GM19043 (cell line): Measurements from ENCODE around the gene FOSB.

Experiments
- ATAC-seq: cut with Tn5 transposase; IDR thresholded peaks from one replicate; pipeline ENCODE4 v1.9.1; 2021; ENCODE audit warnings: low read depth; ENCODE audit not compliant: unreplicated experiment

FOSB gene

DNA sequence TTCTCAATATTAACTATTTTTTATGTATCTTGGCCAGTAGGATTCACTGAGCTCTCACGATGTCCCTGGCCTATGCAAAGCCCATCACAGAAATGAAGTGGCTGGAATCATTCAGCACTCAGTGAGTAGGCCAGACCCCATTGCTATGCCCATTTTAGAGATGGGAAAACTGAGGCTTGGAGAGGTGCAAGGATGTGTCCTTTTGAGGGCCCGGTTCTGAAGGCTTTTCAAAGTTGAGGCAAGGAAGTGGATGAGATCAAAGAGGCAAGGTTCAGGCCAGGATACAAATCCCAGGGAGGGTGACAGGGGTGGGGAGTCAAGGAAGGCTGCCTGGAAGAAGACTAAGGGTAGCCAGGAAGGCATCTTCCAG lies 25.4 kb upstream of the FOSB start:
- no peak for ATAC-seq

DNA sequence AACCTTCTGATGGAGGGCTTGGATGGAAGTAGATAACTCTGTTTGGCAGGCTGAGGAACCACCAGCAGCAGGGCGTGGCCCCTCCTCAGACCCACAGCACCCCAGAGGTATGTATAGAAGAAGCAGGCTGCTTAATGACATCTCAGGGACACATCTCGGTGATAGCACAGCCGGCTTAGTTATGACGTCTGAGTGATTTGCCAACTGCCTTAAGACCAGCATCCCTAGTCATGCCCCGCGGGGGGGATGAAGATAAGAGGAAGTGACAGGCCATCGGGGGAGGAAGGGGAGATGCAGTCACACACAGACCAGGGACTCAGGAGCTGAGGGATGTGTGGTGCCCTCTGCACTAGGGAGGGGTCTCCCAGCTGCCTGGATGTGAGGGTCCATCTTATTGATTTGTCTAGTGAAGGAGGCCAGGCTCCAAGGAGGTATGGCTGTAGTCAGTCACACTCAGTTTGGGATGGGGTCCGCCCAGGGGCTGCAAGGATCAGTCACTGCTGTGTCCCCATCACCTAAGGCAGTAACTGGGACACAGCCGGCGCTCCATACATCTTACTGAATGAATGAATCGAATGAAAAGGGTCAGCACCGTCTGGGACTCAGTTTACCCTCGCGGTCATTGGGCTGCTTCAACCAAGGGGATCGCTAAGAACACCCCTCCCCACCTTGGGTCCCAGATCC lies 24.9 kb upstream of the FOSB start:
- no peak for ATAC-seq

DNA sequence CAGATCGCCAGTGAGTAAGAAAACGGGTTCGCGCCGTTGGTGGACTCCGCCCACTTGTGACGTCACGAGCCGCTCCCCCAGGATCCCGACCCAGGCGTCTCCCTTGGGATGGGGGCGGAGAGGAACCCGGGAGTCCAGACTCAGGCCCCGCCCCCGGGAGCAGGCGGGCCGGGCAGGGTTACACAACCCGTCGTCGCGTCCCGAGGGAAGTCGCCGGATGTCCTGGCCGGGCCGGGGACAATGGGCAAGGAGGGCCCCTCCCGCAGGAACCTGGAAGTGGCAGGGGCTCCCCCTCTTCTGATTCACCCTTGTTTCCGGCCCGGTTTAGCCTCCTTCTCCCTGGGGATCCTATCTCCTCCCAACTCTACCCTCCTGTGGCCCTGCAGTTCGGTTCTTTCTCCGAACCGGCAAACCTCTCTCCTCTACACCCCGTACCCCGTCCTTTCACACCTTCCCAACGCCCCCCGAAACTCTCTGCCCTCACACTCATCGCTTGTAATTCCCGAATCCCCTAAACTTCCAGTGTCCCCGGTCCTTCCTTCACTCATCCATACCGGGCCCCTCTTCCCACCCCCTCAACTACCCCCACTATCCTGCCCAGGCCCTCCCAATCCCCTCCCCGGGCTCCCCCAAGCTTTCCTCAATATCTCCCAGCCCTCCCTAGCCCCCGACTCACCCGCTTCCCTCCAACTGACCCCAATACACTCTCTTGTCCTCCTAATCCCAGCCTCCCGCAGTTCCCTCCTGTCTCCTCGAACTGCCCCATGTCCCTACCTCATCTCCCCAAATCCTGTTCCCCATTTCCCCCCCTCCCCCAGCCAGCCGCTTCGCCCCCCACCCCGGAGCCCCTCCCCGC lies 24.1 kb upstream of the FOSB start:
- ATAC-seq = no peak

DNA sequence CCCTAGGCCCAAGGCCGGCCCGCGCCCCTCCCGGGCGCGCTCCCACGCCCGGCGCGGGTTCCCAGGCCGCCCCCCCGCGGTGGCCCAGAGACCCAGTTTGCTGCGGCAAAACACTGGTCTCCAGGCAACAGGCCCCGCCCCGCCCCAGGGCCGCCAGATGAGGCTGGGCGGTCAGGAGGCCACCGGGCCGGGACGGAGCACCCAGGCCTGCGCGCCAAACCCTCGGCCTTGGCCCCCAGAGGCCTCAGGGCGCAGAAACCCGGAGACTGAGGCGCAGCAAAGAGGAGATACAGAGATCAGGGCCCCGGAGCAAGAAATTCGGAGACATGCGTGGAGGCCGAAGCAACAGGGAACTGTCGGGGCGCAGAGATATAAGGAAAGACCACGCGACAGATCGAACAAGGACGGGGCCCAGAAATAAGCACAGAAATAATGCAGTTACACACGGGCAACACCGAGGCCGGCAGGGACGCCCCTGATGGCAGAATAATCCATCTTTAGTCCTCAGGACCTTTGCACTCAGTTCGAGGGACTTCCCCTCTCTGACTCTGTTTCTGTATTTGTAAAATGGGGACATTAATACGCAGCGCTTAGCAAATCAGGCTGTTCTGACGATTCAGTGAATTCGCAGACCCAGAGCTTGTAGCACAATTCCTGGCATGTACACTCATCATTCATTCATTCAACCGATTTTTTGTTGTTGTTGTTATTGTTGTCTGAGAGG lies 23.3 kb upstream of the FOSB start:
- peak; percentile 39 for ATAC-seq

DNA sequence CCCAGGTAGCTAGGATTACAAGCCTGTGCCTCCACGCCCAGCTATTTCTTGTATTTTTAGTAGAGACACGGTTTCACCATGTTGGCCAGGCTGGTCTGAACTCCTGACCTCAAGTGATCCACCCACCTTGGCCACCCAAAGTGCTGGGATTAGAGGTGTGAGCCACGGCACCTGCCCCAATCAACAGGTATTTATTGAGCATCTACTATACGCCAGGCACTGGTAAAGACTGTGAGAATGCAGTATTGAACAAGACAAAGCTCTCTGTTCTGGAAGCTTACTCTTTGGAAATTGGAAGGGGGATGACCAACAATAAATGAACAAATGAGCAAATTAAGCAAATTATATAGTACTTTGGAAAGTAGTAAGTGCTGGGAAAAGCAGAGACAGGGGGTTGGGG lies 22.7 kb upstream of the FOSB start:
- no peak for ATAC-seq

DNA sequence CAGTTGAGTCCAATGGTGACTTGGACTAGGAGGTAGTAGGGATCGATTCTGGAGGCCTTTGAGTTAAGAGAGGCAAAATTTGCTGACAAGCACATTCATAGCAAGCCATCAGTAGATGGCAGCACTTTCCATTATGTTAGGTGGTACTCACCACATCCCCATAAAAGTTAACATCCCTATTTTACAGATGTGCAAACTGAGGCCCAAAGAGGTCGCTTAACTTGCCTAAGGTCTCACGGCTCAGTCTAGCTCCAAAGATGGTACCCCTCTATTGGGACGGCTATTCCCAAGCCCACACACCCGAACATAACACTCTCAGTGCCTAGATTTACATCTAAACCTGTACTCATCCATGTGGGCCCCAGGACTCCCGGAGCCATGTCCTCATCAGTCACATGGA lies 21.5 kb upstream of the FOSB start:
- no peak for ATAC-seq

DNA sequence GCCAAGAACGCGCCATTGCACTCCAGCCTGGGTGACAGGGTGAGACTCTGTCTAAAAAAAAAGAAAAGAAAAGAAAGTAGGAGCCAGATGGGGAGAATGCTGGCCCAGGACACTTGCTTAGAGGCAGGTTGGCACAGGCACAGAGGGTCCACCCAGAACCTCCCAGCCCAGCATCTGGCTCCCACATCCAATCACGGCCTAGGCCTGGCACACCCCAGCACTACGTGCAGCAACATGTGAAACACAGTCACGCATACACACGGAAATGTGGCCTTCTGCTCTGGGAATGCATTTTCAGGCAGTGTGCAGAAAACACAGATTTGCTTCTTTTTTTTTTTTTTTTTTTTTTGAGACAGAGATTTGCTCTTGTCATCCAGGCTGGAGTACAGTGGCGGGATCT lies 20.9 kb upstream of the FOSB start:
- no peak for ATAC-seq

DNA sequence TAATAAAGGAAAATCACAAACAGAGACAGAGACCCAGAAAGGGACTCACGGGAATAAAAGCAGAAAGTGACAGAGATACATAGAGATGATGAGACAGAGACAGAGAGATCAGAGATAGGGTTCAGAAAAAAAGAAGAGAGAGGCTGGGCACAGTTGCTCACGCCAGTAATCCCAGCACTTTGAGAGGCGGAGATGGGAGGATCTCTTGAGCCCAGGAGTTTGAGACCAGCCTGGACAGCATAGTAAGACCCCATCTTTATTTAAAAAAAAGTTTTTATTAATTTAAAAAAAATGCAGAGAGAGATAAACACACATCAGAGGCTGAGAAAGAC lies 19.4 kb upstream of the FOSB start:
- no peak for ATAC-seq

DNA sequence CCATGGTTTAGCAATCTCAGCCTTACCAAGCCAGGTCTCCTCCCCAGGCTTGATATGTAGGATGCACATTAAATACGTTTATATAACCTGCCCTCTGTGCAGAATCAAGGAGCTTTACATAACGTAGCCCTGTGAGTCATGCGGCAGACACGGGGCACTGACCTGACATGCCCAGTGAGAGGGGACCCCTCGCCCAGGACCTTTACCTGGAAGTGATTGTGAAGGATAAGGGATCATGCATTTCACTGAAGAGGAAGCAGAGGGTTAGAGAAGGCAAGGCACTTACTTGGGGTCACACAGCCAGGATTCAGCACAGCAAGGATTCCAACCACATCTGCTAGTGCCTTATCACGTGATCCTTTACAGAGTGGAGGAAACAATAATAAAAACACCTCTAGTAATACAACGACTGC lies 18.9 kb upstream of the FOSB start:
- no peak for ATAC-seq

DNA sequence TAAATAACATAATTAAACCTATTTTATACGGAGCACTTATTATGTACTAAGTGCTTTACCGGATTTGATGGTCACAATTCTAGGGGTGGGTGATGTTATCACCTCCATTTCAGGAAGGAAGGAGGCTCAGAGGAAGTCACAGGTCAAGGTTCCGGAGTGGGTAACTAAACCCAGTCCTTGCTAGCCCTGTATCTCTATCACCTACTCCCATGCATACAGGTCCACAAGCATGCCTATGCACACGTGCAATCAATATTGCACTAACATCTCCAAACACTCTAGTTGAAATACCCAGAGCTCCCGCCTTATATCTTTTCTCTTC lies 17.8 kb upstream of the FOSB start:
- ATAC-seq = no peak

DNA sequence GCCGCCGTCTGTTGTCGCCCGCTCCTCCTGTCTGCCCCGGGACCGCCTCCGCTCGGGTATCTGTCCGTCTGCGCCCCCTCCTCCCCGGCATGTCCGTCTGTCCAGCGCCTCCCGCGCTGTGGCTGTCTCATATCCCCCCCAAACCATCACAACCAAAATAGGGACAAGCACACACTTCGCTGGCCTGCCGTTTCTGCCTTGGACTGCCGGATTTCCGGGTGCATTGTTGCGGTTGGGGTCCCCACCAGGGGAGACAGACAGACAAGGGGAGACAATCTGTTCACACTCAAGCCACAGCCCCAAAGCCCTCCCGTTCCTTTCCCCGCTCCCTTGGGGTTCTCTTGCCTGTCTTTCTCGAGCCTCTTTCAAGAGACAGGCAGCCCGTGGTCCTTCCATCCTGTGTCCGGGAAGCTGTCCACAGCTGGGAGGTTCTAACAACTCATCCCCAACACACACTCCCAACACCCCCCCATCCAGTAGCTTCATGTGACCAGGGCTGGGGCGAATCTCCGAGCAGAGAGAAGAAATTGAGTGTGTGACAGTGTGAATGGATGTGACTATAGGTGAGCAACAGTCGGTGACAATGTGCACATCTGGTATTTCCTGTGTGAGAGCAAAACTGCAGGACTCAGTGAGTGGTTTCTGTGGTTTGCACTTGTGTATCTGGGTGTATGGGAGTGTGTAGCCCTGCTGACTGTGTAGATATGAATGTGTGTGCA lies 16.5 kb upstream of the FOSB start:
- ATAC-seq = no peak

DNA sequence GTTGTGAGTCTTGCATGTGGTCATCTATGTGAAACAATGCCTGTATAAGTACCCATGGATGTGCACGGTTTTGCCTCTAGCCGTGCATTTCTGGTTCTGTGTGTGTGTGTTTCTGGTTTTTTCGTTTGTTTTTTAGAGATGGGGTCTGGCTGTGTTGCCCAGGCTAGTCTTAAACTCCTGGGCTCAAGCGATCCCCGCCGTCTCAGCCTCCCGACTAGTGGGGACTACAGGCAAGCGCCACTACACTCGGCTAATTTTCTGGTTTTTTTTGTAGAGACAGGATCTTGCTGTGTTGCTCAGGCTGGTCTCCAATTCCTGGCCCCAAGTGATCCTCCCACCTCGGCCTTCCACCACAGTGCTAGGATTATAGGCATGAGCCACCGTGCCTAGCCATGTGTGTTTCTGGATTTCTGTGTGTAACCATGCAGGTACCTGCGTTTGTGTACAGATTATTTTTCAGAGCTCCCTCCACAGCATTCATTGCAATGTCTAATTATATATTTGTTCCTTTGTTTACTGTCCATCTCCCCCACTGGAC lies 15.9 kb upstream of the FOSB start:
- ATAC-seq = no peak

DNA sequence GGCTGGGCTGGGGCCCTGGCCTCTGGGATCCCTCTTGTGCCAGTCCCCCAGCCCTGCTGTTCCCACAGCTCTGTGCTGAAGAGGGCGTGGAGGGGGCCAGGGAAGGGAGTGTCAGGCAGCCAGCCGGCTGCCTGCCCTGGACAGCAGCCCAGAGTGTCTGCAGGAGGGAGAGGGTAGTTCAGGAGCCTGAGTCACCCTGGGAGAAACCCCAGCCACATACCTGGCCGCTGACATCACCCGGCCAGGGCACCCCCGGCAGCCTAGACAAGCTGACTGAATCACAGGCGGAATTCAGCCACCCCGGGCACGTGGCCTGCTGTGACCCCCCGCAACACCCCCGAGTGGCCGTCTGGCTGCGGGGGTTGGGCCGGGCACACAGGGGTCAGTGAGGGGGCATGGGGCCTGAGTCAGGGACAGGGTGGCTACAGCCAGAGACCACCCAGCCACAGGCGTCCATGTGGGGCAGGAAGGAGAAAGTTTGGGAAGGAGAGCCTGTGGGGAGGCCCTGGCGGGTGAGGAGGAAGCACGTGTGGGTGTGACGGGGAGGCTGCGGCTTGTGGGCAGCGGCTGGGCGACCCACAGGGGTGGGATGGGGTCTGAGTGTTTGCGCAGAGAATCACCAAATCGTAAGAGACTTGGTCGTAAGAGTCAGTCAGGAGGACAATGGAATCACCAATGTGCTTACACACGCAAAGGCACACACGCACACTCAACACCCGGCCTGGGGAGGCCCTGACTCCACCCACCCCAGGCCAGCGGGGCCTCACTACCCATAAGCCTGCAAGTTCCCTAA lies 11.9 kb upstream of the FOSB start:
- ATAC-seq = no peak

DNA sequence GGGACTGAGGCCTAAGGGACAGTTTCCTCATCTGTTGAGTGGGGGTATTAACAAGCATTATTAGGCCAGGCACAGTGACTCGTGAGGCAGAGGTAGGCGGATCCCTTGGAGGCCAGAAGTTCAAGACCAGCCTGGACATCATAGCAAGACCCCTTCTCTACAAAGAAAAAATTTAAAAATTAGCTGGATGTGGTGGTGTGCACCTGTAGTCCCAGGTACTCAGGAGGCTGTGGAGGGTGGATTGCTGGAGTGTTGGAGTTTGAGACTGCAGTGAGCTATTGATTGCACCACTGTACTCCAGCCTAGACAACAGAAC lies 11.3 kb upstream of the FOSB start:
- no peak for ATAC-seq

DNA sequence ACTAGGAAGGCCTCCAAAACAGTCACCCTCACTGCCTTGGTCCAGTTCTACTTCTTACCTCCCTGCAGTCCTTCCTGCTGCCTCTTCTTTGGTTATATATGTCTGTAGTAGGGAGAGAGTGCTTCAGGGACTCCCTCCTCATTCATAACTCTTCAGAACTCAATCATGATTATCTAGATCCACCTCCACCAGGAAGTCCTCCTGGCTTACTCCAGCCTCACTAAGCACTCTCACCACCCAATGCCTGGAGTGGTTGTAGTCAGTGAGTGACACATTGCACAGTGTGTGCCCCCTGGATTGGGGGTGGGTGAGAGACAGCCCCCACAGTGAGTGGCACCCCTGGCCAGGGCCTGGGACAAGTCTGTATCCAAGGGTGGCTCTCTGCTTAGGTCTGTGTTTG lies 10.0 kb upstream of the FOSB start:
- ATAC-seq = no peak

DNA sequence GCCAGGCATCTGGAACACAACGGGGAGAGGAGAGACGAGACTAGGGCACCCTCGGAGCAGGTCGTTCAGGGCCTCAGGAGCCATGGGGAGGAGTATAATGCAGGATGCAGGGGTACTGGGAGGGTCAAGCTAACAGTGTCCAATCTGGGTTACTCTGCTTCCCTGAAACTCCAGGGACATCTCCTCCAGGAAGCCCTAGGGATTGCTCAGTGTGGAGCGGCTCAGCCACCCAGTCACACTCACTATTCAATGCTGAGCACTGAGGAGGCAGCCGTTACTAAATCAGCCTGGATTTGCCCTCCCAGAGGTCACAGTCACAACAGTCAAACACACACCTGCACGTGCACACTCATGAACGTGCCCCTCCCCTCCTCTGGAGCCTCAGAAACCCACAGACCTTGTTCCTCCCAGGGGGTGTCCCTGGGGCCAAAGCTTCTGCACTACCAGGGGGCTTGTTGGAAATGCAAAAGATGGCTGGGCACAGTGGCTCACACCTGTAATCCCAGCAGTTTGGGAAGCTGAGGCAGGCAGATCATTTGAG lies 6.9 kb upstream of the FOSB start:
- ATAC-seq = no peak

DNA sequence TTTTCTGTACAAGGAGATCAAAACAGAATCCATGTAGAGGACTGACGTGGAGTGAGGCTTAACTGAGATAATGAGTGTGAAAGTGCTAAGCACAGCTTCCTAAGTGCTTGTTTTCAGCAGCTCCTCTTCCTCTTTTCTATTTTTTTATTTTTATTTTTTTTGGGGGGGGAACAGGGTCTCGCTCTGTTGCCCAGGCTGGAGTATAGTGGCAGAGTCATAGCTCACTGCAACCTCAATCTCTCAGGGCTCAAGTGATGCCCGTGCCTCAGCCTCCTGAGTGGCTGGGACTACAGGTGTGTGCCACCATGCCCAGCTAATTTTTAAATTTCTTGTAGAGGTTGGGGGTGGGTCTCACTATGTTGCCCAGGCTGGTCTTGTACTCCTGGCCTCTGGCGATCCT lies 5.6 kb upstream of the FOSB start:
- ATAC-seq = no peak

DNA sequence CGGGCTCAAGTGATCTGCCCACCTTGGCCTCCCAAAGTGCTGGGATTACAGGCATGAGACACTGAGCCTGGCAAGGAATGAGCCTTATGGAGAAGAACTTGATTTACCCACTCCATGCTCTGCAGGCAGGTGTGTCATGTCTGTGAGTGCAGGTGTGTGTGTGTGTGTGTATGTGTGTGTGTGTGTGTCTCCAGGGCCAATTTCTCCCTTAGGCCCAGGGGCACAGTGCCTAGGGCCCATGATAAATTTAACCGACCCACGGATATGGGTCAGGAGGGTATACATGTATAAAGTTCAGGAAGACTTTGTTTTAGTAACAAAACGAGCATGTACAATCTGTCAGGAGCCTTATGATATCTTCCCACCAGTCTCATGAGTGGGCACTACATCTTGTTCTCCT lies 4.6 kb upstream of the FOSB start:
- no peak for ATAC-seq

DNA sequence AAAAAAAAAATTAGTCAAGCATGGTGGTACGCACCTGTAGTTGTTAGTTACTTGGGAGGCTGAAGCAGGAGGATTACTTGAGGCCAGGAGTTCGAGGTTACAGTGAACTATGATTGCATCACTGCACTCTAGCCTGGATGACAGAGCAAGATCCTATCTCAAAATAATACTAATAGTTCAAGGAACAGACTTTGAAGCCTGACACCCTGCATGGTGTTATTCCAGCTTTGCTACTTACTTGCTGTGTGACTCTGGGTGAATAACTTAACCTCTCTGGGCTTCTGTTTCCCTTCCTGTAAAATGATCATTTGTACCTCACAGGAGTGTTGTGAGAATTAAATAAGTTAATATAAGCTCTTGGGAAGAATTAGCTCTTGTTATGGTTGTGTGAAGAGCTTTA lies 3.5 kb upstream of the FOSB start:
- ATAC-seq = no peak

DNA sequence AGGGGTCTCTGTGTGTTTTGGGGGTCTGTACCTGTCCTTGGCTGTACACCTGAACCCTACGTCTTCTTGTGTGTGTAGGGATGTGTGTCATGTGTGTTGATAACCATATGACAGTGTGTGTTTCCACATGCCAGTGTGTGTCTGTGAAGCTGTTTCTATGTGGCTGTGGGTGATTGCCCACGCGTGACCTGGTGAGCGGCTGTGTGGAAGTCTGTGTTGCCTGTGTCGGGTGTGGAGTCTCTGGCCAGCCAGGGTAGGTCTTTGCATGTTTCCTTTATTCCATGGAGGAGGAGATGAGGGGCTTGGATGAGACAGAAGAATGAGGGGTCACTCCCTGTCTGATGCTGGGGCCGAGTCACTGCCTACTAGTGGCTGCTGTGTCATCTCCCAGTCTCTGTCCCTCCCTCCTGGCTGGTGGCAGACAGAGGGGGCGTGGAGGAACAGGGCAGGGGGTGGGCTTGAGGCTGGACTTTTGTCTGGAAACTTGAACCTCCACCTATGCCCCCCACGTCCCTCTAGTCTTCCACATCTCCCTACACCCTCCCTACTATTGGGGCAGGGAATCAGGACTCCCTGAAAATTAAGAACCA lies 2.8 kb upstream of the FOSB start:
- no peak for ATAC-seq
